Stimulated activated CD4-positive, alpha-beta T cell treated with anti-CD3 and anti-CD28 coated beads, Interleukin-12 subunit alpha, Interleukin-12 subunit beta, amount 100 ng/mL, for 48 hours (primary cell): ENCODE data around the gene TSPYL4.

Experiments
- DNase-seq, 3 donors: peaks; one replicate each; pipeline ENCODE4 v3.0.0-alpha.2; 2020; ENCODE audit warnings: low read depth in 2 of 3, low spot score in 1 of 3

TSPYL4 gene

DNA sequence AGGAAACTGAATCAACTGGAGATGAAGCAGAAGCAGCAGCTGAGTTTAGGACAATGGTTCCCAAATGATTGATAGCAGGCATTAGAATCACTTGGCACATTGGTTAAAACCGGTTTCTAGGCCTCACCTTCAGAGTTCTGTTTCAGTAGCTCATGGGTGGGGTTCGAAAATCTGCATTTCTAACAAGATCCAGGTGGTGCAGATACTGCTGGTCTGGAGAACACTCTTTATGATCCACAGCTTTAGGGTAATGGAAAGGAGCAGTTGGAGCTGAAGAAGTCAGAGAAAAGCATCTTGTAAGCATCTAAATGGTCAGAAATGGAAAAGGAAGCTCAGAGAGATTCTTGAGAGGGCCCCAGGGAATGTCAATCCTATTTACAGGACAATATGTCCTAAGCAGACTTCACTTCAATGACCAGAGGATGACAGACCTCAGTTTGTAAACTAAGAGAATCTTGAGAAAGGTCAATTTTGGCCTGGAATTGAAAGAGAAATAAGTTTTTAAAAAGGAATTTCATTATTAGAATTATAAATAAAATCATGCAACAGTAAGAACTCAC, 17.4 kb upstream of the TSPYL4 start:
- DNase-seq = no peak

DNA sequence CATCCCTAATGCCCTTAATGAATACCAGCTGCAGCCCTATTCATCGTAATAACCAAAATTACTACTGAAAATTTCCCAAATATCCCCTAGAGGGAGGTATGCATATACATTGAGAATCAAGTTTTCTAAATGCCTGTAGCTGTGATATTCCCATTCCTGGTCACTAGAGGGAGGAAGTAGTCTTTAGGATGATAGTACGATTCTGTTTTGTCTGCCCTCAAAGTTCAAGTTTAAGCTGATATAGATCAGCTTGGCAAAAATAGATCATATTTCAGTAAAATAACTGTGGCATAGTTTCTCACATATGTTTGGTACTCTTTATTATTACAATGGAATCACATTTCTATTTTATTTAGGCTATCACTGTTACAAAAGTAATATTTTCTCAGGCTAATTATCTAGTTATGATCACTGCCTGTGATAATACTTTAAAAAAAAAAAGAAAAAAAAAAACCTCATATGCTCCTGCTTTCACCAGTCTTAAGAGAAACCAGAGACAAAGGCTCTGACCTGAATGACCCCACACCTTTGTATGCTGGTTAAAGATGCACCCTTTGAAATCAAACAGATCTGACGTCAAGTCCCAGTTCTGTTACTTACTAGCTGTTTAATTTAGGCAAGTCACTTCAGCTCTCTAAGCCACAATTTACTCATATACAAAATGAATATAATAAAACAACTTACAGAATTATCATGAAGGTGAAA, 14.9 kb upstream of the TSPYL4 start:
- DNase-seq = no peak

DNA sequence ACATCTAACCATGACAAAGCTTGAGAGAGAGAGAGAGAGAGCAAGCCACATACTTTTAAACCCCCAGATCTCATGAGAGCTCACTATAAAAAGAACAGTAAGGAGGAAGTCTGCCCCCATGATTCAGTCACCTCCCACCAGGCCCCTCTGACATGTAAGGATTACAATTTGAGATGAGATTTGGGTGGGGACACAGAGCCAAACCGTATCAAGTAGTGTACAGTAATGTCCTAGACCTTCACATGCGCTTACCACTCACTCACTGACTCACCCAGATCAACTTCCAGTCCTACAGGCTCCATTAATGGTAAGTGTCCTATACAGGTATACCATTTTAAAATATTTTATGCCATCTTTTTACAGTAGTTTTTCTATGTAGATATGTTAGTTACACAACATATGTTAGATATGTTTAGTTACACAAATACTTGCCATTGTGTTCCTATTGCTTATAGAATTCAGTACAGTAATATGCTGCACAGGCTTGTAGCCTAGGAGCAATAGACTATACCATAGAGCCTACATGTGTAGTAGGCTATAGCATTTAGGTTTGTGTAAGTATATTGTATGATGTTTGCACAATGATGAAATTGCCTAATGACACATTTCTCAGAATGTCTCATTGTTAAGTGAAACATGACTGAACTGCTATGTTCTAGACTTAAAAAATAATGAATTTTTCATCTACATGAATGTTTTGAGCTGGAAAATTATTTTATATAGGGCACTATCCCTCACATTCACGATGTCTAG, 14.1 kb upstream of the TSPYL4 start:
- DNase-seq = no peak

DNA sequence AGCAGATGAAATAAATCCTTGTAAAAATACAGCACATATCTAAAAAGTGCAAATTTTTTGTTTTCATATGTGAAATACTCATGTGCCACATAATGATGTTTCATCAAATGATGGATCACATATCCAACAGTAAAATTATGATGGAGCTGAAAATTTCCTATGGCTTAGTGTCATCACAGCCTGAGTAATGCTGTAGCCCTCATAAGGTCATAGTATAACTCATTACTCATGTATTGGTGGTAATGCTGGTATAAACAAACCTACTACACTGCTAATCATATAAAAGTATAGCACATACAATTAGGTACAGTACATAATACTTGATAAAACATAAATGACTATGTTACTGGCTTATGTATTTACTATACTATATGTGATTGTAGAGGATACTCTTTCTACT, 12.9 kb upstream of the TSPYL4 start:
- DNase-seq = no peak

DNA sequence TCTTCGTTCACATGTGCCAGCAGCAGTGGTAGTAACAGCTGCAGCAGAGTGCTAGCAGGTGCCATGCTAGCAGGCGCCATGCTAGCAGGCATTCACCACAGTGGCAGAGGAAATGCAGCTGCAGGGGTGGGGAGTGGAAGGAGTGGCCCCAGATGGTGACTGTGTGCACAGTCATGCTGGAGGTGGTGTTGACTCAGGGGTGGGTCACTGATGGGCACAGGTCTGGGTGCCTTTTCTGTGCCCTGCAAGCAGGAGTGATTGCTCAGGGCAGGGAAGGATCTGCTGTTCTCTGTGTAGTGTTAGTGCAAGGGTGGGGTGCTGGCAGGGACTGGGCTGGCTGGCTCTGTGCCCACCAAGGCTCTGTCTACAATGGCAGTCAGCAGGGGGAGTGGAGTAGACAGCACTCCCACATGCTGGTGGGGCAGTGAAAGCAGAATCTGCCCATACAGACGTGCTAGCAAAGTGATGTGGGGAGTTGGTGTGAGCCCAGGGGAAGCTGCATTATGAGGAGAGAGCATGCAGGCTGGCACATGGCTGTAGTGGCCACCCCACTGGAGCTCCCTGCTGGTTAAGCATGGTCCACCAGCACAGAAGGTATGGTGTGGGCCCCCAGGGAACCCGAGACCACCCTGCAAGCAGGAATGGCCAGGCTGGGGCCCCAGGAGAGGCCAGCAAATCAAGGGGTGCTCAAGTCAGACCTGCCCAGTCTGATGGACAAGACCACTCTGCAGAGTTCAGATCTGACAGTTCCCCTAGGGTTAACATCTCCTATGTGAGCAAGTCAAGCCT, 11.4 kb upstream of the TSPYL4 start:
- no peak for DNase-seq

DNA sequence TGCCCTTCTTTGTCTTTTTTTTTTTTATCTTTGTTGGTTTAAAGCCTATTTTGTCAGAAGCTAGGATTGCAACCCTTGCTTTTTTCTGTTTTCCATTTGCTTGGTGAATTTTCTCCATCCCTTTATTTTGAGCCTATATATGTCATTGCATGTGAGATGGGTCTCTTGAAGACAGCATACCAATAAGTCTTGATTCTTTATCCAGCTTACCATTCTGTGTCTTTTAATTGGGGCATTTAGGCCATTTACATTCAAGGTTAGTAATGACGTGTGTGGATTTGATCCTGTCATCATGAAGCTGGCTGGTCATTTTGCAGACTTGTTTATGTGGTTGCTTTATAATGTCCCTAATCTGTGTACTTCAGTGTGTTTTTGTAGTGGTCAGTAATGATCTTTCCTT, 9.5 kb upstream of the TSPYL4 start:
- DNase-seq = no peak

DNA sequence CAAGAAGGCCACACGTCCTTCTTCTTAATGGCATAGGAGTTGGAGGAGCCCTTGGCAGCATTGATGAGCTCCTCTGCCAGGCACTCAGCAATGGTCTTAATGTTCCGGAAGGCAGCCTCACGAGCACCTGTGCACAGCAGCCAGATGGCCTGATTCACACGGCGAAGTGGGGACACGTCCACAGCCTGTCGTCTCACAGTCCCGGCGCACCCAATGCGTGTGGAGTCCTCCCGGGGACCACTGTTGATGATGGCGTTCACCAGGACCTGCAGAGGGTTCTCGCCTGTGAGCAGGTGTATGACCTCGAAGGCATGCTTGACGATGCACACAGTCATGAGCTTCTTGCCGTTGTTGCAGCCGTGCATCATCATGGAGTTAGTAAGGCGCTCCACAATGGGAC, 4.6 kb upstream of the TSPYL4 start:
- no peak for DNase-seq

DNA sequence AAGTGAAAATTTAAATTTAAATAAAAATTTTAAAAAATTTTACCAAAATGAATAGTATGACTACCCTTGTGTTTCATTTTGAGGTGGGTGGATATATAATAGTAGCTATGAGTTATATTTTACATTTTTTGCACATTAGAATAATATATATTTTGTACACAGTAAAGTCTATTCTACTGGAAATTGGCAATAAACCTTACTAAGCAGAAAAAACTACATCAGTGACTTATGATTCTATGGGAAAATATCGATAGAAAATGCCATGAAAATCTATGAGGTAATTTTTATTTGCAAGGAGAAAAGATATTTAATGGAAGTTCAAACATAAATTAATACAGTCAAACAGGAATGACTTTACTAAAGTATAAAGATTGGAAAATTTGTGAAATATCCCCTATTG, 2.8 kb upstream of the TSPYL4 start:
- no peak for DNase-seq

DNA sequence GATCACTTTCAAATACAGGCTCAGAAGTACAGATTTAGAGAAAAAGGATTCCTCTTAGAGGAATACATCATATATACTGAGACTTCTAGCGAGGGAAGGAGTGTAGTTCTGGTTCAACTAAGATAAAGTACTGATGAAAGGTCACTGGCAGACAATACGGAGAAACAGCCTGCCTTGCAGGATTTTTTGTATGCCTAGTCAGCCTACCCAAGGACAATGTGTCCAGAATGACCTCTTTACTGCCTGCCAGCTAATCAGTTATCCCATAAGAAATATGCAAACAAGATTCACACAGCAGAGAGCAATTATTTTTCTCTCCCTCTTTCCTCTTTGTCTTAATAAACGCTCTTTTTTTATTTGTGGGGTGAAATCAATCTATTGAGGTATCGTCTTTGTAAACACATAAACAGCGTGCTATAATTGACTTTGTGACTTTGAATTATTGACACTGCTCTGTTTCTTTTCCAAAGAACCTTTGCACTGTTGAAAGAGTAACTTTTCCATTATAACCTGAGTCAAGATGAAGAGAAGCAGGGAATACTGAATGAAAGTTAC, 1.4 kb upstream of the TSPYL4 start:
- DNase-seq = no peak

DNA sequence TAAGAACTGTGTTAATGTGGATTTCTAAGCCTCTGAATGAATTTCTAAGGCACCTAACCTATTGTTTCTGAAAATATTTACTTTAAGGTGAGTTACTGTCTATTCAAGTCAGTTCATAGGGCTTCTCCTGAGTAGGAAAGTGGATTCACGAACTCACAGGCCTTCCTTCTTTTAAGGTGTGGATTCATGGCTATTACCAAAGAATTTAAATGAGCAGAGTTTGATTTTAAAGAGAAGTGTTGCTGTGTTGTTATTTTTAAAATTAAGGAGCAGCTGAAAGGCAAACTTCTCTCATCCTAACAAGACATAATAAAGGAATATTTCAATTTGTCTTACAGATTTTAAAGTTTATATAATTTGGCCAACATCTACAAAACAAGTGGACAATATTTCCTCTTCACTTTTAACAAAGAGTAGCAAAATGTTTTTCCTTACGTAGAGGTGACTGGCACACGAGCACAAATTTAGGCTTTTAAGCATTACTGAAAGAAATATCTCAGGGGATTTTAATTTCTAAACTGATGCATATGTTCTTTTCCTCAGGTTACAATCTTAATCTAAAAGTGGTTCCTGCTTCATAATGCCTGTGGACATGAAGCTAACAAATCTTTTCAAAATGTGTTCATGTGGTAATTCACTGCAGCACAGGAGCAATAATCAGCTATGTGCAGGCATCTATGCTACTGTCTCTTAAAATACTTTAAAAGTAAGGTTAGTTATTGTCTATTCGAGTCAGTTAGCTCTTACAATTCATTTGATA, 602 bp upstream of the TSPYL4 start:
- no peak for DNase-seq

DNA sequence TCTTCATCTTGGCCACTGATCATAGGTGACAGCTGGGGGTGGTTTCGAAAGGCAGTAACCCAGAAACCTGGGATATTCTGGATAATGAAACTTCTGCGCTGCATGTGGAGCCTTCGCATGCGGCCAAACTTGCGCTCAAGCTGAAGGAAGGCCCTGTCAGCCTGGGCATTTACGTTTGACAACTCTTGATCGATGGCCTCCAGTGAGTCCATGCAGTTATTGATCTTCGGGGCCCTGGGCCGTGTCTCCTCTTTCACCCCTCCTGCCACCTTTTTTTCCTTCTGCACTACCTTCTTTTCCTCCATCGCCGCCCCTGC, 729 bp downstream of the TSPYL4 start:
- no peak for DNase-seq

DNA sequence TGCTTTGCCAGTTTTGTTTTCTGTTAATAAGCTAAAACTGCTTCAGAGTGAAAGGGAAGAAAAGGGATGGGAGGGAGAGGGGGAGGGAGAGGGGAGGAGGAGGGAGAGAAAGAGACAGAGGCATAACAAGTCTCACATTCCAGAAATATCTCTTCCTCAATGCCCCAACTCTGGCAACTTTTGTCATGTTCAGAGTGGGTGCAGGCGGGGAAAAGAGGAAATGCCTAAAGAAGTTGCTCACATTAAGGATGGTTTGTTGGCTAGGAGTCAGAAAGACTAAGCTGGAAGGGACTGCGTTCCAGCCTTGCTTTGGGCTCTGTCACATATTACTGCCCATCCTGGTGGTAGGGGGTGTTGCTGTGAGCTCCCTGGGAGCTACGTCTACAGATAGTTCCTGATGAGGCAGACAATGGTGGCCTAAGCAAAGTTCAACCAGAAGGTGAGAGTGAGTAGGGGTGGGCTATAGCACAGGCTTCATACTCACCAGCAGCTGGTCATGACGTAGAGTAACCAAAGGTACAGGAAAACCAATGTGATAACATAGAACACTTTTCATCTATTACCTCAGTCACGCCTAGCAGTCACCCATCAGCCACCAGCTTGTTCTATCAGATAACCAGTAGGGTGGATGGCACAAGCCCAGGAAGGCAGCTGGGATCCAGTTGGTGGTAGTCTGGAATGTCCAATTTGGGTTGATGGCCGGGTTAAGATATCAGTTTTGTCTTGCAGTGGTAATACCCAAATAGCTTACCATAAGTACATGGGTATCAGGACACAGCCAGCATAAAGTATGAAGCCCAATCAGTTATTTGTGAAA, 2.1 kb downstream of the TSPYL4 start:
- no peak for DNase-seq

DNA sequence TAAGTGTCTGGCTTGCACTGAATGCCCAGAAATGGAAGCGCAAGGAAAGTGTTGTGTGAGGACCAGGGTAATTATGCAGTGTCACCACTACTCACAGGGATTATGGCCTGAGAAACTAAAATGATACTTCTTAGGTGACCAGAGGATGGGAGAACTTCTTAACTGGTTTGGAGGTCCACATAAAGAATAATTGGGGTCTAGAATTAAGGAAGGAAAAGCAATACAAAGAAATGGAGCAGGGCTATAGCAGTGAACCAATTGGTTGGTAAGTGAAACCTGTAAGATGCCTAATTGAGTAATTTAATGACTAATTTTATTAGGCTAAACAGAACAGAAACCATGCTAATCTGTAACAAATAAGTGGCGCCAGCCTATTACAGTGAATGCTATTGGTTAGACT, 5.3 kb downstream of the TSPYL4 start:
- DNase-seq = no peak

DNA sequence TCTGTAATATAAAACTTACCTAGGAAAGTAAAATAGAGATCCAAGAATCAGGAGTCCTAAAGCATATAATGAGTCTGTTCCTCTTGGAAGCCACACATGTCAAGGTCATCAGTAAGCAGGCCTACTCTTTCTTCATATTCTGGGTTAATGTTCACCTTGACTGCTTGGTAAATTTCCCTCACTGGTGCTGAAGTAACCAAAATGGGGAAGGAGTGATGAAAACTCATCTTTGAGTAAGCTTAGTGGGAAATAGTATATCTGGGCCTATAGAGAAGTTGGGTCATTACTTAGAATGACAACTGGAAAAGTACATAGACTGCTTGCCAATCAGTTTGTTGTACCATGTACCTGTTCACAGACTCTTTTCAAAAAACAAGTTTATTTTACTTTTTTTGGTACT, 6.6 kb downstream of the TSPYL4 start:
- DNase-seq = no peak

DNA sequence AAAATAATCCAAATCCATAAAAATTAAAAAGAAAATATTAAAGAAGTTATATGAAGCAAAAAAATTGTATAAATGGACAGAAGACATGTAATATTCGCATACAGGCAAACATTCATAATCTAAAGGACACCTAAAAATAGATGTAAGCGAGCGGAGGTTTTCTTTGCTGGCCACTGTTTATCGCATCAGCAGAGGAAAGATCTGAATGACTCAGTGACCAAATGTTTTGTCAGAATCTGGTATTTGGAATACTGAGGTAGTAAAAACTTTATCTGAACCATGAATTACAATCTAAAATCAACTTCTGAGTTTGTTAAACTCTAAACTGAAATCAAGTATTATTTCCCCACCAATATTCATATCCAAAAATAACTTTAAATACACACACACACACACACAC, 7.8 kb downstream of the TSPYL4 start:
- DNase-seq = no peak

DNA sequence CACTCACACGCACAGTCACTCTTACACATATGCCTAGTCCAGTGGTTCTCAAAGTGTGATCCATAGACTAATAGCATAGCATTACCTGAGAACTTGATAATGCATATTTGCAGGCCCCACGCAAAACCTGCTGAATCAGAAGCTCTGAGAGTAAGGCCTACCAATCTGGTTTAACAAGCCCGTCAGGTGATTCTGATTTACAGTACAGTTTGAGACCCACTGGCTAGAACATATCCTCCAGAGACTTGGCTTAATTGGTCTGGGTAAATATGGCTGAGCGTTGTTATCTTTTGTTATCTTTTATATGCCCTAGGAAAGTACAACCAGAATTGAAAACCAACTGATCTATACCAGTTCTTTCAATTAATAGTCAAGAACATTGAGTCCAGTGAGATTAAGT, 9.6 kb downstream of the TSPYL4 start:
- no peak for DNase-seq

DNA sequence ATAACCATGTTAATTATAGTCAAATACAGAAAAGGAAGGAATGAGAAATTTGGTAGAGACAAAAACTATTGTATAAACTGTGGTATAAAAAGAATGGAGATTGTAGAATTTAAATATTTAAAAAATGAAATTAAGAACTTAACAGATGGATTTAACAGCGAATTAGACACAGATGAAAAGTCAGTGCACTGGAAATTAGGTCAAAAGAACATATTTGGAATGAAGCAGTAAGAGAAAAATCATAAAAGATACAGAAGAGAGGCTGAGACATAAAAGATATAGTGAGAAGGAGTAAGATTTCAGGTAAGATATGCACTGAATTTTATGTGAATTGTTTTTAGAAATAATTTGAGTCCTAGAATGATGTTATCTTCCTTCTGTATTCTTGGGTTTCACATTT, 14.0 kb downstream of the TSPYL4 start:
- DNase-seq = no peak

DNA sequence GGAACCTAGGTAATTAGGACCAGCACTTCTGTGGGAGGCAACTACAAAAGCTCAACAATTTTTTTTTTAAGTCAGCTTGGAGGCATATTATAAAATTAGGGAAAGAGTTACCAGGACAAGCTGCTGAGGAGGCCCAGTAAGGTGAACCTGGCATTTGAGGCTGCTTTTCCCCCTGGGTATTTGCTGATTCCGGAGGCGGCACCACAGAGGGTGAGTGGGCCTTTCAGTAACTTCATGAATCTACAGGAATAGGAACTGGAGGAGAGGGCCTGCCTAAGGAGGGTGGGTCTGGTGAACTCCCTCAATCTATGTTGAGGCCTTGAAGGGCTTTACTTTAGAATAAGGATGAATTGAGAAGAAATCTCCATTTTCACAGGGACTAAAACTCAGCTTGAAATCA, 14.6 kb downstream of the TSPYL4 start:
- DNase-seq = no peak

DNA sequence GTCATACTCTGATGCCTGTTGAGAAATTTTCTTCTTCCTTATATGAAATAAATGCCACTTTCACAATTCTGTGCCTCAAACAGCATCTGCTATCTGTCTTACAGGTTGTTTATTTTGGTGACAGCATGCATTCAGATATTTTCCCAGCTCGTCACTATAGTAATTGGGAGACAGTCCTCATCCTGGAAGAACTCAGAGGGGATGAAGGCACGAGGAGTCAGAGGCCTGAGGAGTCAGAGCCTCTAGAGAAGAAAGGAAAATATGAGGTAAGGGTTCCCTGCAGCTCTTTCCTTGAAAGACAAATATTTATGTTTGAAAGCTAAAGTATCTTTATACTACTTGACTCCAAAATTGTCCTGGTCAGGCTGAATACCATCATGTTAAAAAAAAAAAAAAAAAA, 15.8 kb downstream of the TSPYL4 start:
- DNase-seq = no peak

DNA sequence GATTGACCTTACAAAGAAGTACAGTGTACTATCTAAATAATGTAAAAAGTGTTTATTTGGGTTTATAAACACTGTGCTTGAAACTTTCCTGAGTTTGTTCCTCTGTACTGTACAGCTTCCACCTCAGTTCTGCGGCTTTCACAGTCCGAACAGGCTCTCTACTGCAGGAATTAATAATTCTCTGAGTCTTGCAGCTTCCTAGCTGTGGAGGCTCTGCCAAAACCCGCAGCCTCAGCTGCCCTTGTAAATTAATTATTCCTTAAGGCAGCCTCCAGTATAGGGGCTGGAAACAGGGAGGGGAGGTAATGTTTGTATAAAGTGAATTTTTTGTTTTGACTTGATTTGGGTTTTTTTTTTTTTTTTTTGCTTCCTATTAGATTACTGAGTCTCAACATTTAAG, 19.2 kb downstream of the TSPYL4 start:
- DNase-seq = no peak
